Ectodermal cell (in vitro differentiated cells): ENCODE results near the gene PRR20G.

Experiments used
- H3K27ac ChIP-seq: 2 replicates; pipeline ENCODE4 v1.7.0; 2013; ENCODE audit warnings: mild to moderate bottlenecking, low read depth, low read length; ENCODE audit not compliant: insufficient read depth, poor library complexity, severe bottlenecking
- H3K27me3 ChIP-seq: 2 replicates; pipeline ENCODE4 v1.7.0; 2013; ENCODE audit warnings: mild to moderate bottlenecking, low read length; ENCODE audit not compliant: insufficient read depth, control insufficient read depth, poor library complexity, severe bottlenecking
- H3K36me3 ChIP-seq: one replicate; pipeline ENCODE4 v1.7.0; 2013; ENCODE audit warnings: low read length; ENCODE audit not compliant: control insufficient read depth, insufficient read depth
- H3K4me1 ChIP-seq: one replicate; pipeline ENCODE4 v1.7.0; 2013; ENCODE audit warnings: low read length; ENCODE audit not compliant: control insufficient read depth, insufficient read depth
- H3K4me3 ChIP-seq: 2 replicates; pipeline ENCODE4 v1.7.0; 2013; ENCODE audit warnings: low read depth, low read length, control low read depth; ENCODE audit not compliant: insufficient read depth
- H3K9me3 ChIP-seq: 2 replicates; pipeline ENCODE4 v1.7.0; 2013; ENCODE audit warnings: mild to moderate bottlenecking, low read length, moderate library complexity; ENCODE audit not compliant: control insufficient read depth
- WGBS, 2 experiments: methylation state at CpG; one replicate each; pipeline ENCODE4 v1.1.7; 2013; ENCODE audit warnings: missing lambda C conversion rate in 2 of 2; 5-methylcytosine and 5-hydroxymethylcytosine counted together

PRR20G gene

DNA sequence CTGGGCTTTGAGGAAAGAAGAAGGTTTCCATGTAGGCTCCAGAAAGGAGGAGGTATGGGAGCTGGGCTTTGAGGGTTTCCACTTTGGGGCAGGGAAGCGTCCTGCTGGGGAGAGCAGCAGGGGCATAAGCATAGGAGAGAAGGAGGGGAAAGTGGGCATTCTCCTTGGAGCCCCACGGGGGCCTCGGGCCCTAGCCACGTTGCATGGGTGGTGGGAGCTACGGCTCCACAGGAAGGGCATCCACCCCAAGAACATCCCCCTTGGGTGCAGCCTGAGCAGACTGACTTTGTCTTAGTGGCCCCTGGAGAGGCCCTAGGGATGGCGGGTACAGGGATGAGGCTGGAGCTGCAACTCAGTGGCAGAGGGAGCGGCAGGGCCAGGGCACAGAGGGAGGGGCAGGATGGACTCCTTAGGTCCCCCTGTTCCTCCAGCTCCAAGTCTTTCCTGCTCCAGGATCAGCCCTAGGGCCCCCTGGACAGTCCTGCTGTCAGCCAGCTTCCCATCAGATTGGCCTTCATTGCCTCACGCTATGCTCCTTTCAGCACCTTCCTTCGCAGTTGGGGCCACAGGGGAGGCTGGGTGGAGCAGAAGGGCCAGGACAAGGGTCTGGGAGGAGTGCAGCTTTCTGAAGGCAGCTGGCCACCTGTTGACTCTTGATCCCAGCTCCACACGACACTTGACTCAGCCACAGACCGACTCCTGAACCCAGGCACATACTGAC lies 22.9 kb downstream of the PRR20G start:
- H3K27me3 ChIP-seq = no peaks in the 10 kb centered on the region
- no peaks in the 10 kb centered on the region for H3K36me3 ChIP-seq
- no peak overlapping the region for H3K4me3 ChIP-seq
- H3K27ac ChIP-seq = no peak overlapping the region
- no peaks in the 10 kb centered on the region for H3K9me3 ChIP-seq
- no peaks in the 10 kb centered on the region for H3K4me1 ChIP-seq
- 93% methylated on average over 11 of the region's 11 CpGs for WGBS, 2 experiments

DNA sequence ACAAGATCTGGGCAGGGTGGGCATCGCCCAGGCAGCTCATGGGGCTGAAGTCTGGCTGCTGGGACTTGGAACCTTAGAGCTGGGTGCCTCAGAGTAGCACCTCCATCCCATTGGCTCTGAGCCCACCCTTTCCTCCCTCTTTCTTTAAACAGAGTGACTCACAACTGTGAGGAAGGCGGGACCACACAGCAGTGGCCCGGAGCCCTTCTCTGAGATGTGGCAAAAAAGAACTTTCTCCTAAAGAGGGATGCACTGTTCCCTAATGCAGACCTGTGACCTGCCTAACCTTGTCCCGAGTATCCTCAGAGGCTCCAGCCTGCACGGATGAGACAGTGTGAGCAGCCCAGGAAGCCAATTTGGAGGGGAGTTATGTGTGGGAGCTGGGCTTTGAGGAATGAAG lies 23.6 kb downstream of the PRR20G start:
- Histone ChIP-seq H3K4me1 (no peaks in the 10 kb centered on the region), H3K36me3 (no peaks in the 10 kb centered on the region), H3K9me3 (no peaks in the 10 kb centered on the region), H3K27me3 (no peaks in the 10 kb centered on the region), H3K27ac (no peak overlapping the region), H3K4me3 (no peak overlapping the region)
- 78 to 85% methylated on average over 5 of the region's 5 CpGs for WGBS, 2 experiments

DNA sequence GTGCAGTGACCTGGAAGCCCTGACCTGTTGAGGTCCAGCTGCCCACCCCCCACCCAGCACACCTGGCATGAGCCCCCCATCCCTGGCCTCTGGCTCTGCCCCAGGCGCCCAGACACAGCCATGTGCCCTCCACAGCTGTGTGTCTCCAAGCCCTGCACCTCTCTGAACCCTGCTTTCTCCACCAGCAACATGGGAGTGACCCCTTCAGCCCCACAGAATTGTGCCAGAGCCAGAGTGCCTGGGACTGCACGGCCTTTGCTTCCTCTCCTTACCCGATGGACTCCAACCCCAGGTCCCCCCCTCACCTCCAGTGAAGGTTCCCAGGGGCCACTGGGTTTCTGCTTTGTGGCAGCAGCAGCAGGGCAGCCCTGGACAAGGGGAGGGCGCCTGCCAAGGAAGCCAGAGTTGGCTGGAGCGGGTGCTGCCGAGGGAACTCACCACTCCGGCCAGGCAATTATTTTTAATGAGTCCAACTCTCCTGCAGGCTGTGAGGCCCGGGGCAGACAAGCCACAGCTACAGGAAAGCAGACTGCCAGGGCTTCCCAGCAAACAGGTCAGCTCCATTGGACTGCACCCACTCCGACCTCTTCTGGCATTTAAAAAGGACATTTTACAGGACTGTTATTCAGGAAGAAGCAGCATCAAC lies 24.1 kb downstream of the PRR20G start:
- H3K36me3 ChIP-seq = no peaks in the 10 kb centered on the region
- H3K27me3 ChIP-seq = no peaks in the 10 kb centered on the region
- H3K4me1 ChIP-seq = no peaks in the 10 kb centered on the region
- H3K4me3 ChIP-seq = no peak overlapping the region
- no peaks in the 10 kb centered on the region for H3K9me3 ChIP-seq
- 92 to 95% methylated on average over 9 of the region's 9 CpGs for WGBS, 2 experiments
- no peak overlapping the region for H3K27ac ChIP-seq

DNA sequence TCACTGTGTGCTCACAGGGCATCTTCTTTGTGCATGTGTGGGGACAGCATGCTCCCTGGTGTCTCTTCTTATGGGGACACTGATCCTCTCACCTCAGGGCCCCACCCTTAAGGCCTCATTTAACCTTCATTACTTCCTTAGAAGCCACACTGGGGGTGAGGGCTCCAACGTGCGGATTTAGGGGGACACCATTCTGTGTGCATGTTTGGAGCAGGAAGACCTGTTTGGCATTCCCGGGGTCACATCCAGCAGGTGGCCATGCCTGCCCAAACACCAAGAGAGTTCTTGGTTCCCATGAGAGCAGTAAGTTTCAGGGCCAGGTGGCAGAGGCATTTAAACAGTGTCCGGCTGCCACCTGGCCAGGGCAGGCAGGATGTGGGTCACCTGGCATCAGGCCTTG lies 24.8 kb downstream of the PRR20G start:
- H3K4me3 ChIP-seq = no peak overlapping the region
- no peaks in the 10 kb centered on the region for H3K36me3 ChIP-seq
- no peaks in the 10 kb centered on the region for H3K4me1 ChIP-seq
- WGBS, 2 experiments = 94 to 95% methylated on average over 4 of the region's 4 CpGs
- no peaks in the 10 kb centered on the region for H3K9me3 ChIP-seq
- no peaks in the 10 kb centered on the region for H3K27me3 ChIP-seq
- H3K27ac ChIP-seq = no peak overlapping the region

DNA sequence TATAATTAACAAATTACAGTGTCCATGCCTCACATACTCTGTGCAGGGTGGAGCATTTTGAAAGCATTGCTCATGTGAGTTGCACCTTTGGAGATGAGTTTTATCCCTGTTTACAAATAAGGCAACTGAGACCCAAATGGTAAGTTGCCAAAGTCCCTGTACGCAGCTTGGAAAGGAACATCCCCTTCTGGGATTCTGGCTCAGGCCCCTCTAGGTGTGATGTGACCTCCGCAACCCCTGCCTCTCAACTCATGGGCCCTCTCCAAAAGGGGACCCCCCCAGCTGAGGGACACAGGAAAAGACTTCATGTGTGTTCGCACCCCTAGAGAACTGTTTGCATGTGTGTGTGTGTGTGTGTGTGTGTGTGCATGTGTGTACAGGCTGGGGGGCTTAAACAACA lies 25.3 kb downstream of the PRR20G start:
- Histone ChIP-seq H3K27me3 (no peaks in the 10 kb centered on the region), H3K27ac (no peak overlapping the region), H3K9me3 (no peaks in the 10 kb centered on the region), H3K4me3 (no peak overlapping the region), H3K36me3 (no peaks in the 10 kb centered on the region), H3K4me1 (no peaks in the 10 kb centered on the region)
- WGBS, 2 experiments = 97% methylated on average over 3 of the region's 3 CpGs

DNA sequence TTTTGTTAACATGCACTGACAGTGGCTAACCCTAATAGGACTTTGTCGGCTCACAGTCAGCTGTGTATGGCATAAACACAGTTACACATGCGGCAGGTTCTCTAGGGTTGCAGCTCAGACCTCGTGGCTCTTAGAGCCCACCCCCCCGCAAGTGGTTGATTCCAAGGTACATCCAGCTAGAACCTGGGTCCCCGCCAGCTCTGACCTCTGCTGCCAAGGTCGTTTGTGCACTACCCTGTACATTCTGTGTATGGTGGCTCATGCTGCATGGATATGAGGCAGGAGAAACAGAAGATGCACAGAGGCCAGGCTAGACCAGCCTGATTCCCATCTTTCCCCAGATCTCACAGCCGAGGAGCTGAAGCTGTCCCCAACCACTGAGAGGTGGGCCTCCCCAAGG lies 25.9 kb downstream of the PRR20G start:
- no peaks in the 10 kb centered on the region for H3K4me1 ChIP-seq
- 90 to 92% methylated on average over 7 of the region's 7 CpGs for WGBS, 2 experiments
- no peaks in the 10 kb centered on the region for H3K27me3 ChIP-seq
- no peaks in the 10 kb centered on the region for H3K36me3 ChIP-seq
- no peak overlapping the region for H3K27ac ChIP-seq
- no peak overlapping the region for H3K4me3 ChIP-seq
- no peaks in the 10 kb centered on the region for H3K9me3 ChIP-seq

DNA sequence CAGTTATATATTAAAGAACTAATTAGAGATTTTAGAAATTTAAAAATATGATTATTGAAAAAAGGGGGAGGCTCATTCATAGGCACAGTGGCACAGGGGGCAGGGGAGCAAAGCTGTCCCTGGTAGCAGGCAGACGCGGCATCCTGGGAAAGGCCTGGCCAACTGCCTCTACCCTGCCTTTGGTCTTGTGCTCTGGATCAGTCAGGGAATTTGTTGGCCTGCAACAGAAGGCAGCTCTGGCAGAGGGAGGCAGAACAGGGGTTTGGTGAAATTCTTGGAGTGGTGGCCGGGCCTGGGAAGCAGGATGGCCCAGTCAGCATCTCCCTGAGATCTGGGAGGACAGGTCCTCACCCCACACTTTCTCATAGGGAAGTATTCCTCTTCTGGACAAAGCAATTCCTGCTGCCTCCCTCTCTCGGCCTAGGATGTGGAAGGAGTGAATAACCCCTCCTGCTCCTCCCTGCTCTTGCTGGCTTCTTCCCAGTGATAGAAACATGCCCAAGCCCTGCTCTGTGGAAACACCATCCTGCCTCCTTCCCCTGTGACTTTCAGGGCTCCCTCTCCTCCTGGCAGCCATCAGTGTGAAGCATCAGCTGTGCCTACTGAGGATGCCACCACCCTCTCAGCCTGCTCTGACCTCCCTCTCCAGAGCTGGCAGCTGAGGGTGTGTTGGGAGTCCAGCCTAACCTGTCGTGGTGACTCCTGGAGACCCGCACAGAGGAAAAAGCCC lies 26.9 kb downstream of the PRR20G start:
- Histone ChIP-seq H3K4me3 (no peak overlapping the region), H3K27me3 (no peaks in the 10 kb centered on the region), H3K27ac (no peak overlapping the region), H3K36me3 (no peaks in the 10 kb centered on the region), H3K4me1 (no peaks in the 10 kb centered on the region), H3K9me3 (no peaks in the 10 kb centered on the region)
- 83 to 86% methylated on average over 6 of the region's 6 CpGs for whole genome bisulfite sequencing, 2 experiments

DNA sequence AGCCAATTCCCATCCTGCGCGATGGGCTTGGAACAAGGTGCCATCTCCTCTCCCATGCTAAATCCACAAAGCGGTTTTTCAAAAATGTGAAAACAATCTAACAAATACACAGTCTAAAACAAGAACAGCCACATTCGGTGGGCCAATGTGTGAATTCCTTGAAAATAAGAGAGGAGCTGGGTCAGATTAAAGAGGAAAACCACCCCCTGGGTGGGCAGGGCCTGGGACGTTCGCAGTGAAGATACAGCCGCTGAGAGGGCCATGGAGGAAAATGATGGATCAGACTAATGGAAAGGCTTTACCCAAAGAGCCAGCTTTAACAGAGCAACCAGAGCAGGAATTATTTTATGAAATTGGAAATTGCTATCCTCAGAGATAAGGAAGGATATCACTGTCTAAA lies 27.4 kb downstream of the PRR20G start:
- H3K4me1 ChIP-seq = no peaks in the 10 kb centered on the region
- 92% methylated on average over 7 of the region's 7 CpGs for WGBS, 2 experiments
- H3K27ac ChIP-seq = no peak overlapping the region
- no peaks in the 10 kb centered on the region for H3K36me3 ChIP-seq
- no peaks in the 10 kb centered on the region for H3K9me3 ChIP-seq
- no peak overlapping the region for H3K4me3 ChIP-seq
- no peaks in the 10 kb centered on the region for H3K27me3 ChIP-seq

DNA sequence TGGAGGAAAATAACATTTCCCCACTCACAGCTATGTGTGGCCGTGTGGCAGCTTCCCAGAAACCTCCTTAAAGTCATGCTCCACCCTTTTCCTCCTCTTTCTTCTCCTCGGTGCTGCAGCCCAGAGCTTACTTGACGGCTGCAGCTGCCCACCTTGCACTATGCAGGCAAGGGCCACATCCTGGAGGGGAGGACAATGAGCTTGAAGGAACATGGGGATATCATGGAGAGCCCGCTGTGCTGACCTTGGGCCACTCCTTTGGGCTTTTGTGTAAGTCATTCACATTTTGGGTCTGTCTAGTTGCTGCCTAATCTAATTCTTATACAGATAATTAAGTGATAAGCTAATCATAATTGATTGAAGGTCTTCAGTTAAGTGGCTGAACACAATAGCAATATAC lies 28.0 kb downstream of the PRR20G start:
- no peaks in the 10 kb centered on the region for H3K36me3 ChIP-seq
- no peaks in the 10 kb centered on the region for H3K4me1 ChIP-seq
- H3K4me3 ChIP-seq = no peak overlapping the region
- H3K27ac ChIP-seq = no peak overlapping the region
- no peaks in the 10 kb centered on the region for H3K27me3 ChIP-seq
- no peaks in the 10 kb centered on the region for H3K9me3 ChIP-seq
- 83 to 86% methylated on average over 4 of the region's 4 CpGs for WGBS, 2 experiments

DNA sequence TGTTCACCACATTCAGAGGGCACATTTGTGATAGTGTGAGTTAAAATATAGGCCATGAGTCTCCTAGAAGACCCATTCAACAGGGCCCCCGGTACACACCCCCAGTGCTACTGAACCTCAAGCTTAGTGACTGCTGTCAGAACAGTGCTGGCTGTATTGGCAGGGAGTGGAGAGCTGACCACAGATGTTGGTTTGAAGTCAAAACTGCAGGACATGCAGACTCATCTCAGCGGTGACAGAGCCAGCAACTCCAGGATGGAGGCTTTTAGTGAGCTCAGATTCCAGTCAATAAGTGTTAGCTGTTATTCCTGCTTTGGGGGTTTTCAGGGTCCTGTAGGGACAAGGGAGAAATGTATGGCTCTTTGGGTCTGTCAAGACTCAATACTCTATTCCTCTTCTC lies 29.1 kb downstream of the PRR20G start:
- H3K9me3 ChIP-seq = no peaks in the 10 kb centered on the region
- H3K4me1 ChIP-seq = no peaks in the 10 kb centered on the region
- 95 to 98% methylated on average over 2 of the region's 2 CpGs for WGBS, 2 experiments
- no peaks in the 10 kb centered on the region for H3K36me3 ChIP-seq
- no peak overlapping the region for H3K4me3 ChIP-seq
- no peaks in the 10 kb centered on the region for H3K27me3 ChIP-seq
- H3K27ac ChIP-seq = no peak overlapping the region
